Midbrain (tissue), 1 donor: ENCODE data around the gene F5.
"Not testable (repeated sequence)": the region's sequence is repeated elsewhere in the genome, so short reads cannot be mapped to it uniquely, and the experiment has no call there.

ENCODE experiments used
- DNase-seq: peaks from one replicate; lab custom pipeline; 2025; lab: John Stamatoyannopoulos, UW

The F5 gene

DNA sequence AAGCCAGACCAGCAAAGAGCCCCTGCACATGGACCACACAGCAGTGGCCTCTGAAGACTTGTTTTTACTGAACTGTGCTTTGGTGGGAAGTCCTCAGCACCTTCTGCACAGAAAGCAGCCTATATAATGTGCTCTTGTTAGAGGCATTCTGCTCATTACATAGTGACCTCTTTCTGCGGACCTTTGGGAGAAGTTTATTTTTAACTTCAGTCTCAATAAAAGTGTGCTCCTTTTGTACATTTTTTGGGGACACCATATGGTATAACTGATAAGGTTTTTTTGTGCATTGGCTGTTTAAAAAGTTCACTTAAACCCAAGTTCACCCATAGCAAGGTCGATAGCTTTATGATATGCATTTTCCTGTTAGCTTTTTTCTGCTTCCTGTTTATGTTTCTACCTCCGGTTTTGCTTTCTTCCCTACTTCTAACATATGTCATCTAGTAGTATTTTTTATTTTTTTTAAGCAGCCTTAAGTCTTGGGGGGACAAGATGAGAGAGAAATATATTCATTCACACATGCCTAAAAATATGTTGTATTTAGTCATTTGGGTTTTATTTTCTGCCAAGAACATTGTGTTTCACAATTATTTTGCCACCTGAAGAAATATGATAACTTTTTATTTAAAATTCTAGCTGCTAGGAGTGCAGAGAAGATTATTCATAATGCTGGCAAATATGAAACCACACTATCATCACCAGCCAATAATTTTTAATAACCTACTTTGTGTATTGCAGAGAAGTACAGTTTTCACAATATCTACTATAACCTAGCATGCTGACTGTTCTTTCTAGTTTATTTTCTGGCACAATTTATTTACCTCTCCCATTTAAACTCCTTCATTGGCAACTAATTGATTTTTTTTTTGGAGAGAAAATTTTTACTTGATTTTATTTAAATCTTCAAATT lies 77.6 kb downstream of the F5 start:
- no peak for DNase-seq

DNA sequence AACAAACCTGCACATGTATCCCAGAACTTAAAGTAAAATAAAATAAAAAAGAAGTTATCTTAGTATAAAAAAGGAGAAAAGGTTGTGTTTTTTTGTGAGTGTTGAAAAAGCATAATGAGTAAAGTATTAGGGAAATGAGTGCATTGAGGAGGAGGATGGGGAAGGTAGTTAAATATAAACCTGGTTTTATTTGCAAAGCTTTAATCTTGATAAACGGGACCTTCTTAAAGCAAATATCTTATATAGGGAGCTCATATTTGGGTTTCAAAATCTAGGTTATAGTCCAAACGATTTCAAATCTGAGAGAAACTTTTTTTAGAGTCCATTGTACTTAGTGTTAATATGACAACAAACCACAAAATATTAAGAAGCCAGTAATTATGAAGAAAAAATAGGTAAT lies 78.9 kb downstream of the F5 start:
- no peak for DNase-seq

DNA sequence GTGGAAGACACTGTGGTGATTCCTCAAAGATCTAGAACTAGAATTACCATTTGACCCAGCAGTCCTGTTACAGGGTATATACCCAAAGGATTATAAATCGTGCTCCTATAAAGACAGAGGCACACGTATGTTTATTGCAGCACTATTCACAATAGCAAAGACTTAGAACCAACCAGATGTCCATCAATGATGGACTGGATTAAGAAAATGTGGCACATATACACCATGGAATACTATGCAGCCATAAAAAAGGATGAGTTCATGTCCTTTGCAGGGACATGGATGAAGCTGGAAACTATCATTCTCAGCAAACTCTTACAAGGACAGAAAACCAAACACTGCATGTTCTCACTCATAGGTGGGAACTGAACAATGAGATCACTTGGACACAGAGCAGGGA lies 82.7 kb downstream of the F5 start:
- not testable (repeated sequence) for DNase-seq

DNA sequence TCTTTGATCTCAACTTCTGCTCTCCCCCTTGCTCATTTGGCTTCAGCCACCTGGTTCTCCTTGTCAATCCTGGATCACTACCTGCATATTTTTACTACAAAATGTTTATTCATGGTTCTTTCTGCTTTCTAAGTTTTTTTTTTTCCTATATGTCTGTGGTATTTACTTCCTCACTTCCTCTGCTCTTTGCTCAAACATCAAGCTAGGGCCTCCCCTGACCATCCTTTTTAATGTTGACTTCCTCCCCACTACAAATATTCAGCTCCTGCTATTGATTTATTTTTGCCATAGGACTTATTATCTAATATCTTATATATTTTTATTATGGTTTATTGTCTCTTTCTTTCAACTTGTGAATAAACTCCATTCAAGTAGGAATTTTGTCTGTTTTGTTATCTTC lies 86.5 kb downstream of the F5 start:
- no peak for DNase-seq

GRCh38 chr1:169497317-169497716 lies 89.0 kb downstream of the F5 start:
- DNase-seq: no peak

- no peak for DNase-seq
Observed at GRCh38 chr1:169495916-169496315, 90.4 kb downstream of the F5 start.

- DNase-seq: no peak
Observed at GRCh38 chr1:169495046-169495775, 91.1 kb downstream of the F5 start.

GRCh38 chr1:169494343-169494742 lies 91.9 kb downstream of the F5 start:
- DNase-seq: no peak

GRCh38 chr1:169493251-169493650 lies 93.0 kb downstream of the F5 start:
- DNase-seq: no peak

DNA sequence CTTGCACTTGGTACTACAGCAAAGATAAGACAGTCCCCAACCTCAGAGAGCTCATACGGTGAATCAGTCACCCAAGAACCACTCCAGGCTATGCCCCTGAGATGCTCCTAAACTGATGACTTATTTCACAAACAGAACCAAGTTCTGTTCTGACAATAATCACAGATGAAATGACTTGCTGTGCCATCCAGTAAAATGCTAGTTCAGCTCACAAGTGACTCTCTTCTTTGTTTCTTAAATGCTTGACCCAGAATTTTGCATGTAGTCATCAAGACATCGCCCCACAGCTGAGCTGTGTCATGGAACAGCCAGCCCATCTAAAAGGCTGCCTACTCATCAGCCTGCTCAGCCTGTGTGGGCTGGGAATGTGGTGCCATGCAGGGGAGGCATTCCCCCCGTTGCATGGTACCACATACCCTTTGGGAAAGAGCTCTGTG lies 94.4 kb downstream of the F5 start:
- DNase-seq: no peak

- DNase-seq: no peak
Observed at GRCh38 chr1:169488157-169488556, 98.1 kb downstream of the F5 start.

- DNase-seq: no peak
Observed at GRCh38 chr1:169487561-169487960, 98.7 kb downstream of the F5 start.

DNA sequence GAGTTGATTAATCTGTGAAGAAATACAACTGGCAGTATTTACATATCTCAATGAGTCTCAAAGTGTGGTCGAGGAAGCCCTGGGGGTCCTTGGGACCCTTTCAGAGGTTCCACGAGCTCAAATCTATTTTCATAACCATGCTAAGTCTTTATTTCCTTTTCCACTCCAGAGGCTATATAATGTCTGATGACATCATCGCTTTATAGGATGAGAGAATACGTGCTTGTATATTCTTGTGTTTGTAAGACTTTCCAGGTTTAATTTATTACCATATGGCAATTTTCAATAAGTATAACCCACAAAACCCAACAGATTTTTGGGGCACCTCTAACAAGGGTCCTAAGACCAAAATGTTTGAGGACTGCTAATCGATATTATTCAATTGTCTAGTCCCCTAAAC lies 99.1 kb downstream of the F5 start:
- no peak for DNase-seq

- peak; percentile 58 for DNase-seq
Observed at GRCh38 chr1:169486281-169487051, 99.8 kb downstream of the F5 start.

GRCh38 chr1:169485431-169486280 lies 100.6 kb downstream of the F5 start, which contains the start of gene SLC19A2:
Gene SLC19A2 (minus strand): TSS chr1:169485944. CDS start chr1:169485766, 178 bp downstream.
- peak; percentile 99 for DNase-seq

GRCh38 chr1:169484683-169485430 lies 101.4 kb downstream of the F5 start:
- DNase-seq: peak; percentile 42

DNA sequence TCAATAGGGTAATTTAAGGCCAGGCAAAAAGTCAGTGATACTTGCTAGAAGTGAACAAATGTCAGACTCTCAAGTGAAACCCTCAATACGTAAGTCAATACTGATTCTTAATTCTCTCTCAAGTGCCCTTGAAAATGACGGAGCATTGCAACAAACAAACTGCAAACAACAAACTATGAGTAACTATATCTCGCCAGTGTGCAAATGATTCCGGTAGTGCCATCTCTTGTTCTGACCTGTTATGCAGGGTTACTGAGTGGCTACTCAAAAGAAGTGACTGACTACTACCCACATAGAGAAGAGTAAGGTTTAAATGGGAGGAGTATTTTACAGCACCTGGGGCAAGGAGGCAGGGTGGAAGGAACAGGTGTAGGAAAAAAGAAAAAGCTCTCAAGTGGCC lies 102.2 kb downstream of the F5 start:
- peak; percentile 34 for DNase-seq

- peak; percentile 20 for DNase-seq
Observed at GRCh38 chr1:169483500-169483966, 102.7 kb downstream of the F5 start.

DNA sequence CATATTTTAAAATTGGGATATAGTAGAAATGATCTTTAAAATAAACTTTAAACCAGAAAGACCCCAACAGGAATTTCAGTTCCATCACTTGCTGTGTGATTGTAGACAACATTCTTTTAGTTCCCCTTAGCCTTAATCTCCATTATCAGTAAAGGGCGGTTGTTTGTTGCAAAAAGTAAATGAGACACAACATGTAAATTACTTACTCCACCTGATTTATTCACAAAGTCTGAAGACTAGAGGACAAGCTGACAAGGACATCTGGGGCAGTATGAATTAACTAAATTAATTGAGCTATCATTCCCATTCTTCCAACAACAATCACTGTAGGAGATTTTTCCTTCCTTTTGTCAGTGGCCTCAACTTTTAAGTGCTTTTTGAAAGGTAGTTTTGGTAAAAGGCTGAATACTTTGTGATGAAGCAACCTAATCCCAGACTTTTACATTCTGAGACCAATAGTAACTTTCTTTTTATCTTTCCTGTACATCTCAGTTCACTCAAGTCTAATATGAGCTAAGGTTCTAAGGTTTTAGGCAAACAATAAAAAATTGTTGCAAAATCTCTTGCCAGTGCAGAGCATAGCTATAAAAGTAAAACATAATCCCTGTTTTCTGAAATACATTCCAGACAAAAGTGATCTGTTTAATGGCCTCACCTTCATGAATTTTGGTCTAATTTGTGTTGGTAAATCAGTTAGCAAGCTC lies 106.8 kb downstream of the F5 start:
- no peak for DNase-seq
